Measurements from ENCODE around the gene ARHGEF4.

Gene ARHGEF4

GRCh38 chr2:131048641-131049040 lies 211.9 kb downstream of the ARHGEF4 start:
- no peak for TF ChIP-seq CTCF (conservative IDR thresholded peaks at IDR 0.05; ENCODE audit: low read depth, low read length)
- no peak for DNase-seq (ENCODE audit: low read depth)
- no peak overlapping the region for H3K4me3 ChIP-seq (ENCODE audit: low read length)

- H3K4me3 ChIP-seq (ENCODE audit: low read length): no peak overlapping the region
- DNase-seq (ENCODE audit: low read depth): no peak
- no peak for TF ChIP-seq CTCF (conservative IDR thresholded peaks at IDR 0.05; ENCODE audit: low read depth, low read length)
Measured at GRCh38 chr2:131049150-131049718, 212.5 kb downstream of the ARHGEF4 start.

DNA sequence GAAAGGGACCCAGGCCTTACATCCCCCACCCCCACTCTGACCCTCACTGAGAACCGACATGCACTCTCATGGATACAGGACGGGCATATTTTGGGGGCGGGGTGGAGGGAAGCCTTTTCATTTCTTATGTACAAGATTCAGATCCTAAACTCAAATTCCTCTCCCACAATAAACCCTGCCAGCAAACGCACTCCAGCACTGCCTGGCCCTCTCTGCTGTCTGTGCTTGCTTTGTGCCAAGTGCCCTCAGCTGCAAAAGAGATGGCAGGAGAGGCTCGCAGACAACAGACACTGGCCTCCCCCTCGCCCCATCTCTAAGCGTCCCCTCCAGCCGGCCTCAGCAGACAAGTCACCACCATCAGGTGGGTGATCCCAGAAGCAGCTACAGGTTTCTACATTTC lies 214.2 kb downstream of the ARHGEF4 start:
- TF ChIP-seq CTCF (conservative IDR thresholded peaks at IDR 0.05; ENCODE audit: low read depth, low read length): no peak
- H3K4me3 ChIP-seq (ENCODE audit: low read length): no peak overlapping the region
- no peak for DNase-seq (ENCODE audit: low read depth)

DNA sequence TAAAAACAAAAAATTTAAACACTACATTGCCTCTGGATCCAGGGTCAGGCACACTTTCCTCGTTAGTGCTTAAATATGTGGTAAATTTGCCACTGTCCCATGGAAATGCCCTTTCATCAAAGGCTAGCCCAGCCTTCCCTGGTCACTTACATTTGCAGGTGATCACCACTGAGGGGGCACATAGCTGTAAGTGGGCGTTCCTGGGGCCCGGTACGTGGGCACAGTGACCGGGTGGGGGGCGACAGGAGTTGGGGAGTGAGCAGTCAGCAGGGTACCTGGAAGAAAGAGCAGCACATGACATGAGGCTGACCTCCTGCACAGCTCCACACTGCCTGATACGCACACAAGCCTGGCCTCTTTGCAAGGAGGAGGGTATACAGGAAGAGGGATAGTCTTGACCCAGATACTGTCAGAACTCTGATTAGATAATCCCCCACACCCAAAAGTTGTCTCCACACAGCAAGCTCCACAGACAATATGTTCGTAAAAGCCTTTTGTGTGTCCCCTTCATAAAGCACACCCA lies 216.1 kb downstream of the ARHGEF4 start:
- TF ChIP-seq CTCF (conservative IDR thresholded peaks at IDR 0.05; ENCODE audit: low read depth, low read length): no peak
- no peak for DNase-seq (ENCODE audit: low read depth)

DNA sequence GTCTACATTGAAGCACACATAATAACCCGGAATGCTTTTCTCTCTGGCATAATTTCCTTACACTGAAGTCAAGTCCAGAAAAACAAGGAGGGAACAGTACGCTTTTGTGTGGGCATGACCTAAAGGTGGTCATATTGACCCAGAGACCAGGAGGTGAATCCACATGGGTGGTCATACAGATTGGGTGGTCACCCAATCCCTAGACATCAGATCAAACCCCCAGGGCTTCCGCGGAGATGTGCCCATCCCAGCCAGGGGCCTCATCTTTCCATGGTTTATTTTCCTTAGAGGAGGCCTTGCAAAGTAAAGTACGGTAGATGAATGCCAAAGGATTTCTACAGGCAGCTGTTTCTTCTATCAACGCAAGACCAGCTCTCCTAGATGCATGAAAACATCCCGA lies 217.8 kb downstream of the ARHGEF4 start:
- no peak overlapping the region for H3K4me3 ChIP-seq (ENCODE audit: low read length)
- TF ChIP-seq CTCF (conservative IDR thresholded peaks at IDR 0.05; ENCODE audit: low read depth, low read length): no peak
- DNase-seq (ENCODE audit: low read depth): no peak

More for the DNA sequence above, 216.1 kb downstream of the ARHGEF4 start:
- no peak overlapping the region for H3K4me3 ChIP-seq (ENCODE audit: low read length)

DNA sequence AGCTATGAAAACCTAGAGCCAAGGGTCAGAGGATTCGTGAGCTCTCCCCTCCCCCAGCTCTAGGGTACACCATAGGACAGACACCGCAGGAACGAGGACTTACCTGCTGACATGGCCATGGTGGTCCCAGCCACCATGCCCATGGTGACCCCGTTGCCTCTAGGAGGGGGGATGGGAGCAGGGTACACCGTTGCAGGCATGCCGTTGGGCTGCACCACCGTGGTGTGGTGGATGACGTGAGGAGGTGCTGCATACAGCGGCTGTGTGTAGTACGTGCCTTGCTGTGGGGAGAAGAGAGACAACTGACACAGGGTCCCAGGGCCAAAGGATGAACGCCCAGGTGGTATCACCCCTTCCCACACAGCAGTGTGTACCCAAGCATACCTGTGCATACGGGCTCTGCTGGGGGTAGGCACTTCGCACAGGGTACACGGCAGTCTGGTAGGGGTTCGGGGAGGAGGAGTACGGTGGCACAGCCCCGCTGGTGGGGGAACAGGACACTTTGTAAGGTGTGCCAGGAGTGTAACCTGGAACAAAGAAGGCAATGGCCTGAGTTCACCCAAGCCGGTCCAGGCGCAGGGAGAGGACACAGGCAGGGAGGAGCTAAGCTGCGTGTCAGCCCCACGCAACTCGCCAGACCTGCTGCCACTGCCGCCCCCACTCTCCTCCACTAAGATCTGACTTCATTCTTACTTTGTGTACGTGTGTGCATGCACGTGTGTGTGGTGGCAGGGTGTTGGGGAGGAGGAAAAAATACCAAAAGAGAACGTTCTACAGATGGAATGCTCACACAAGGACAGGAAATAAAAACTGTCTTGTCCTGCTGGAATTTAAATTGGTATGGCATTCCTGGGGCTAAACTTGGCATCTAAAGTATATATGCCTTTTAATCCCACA lies 218.7 kb downstream of the ARHGEF4 start:
- no peak overlapping the region for H3K4me3 ChIP-seq (ENCODE audit: low read length)
- TF ChIP-seq CTCF (conservative IDR thresholded peaks at IDR 0.05; ENCODE audit: low read depth, low read length): no peak
- no peak for DNase-seq (ENCODE audit: low read depth)

All from retinal pigment epithelial cell (primary cell).